Measurements from ENCODE around the gene PLTP.

GRCh38 chr20:45860560-45861220 is 51.3 kb downstream of the PLTP start:
- TF ChIP-seq POLR2A (IDR thresholded peaks at IDR 0.05) (no peak), CTCF (IDR thresholded peaks at IDR 0.05) (no peak)
